Fibroblast of lung (primary cell): Measurements from ENCODE around the gene RBM17. TPM values are rescaled to one million over a fixed set of nuclear protein-coding genes. Genes with fewer than 3 reads are reported as not detected.

Source experiments
- DNase-seq, 2 donors: peaks; one replicate each; pipeline versions ENCODE4 v3.0.0 to v3.0.0-alpha.2; 2010; ENCODE audit warnings: low read depth in 2 of 2
- H2AFZ ChIP-seq: 2 replicates; pipeline ENCODE4 v1.5.1; 2012; ENCODE audit warnings: low read length, control low read depth, inconsistent platforms
- H3K27ac ChIP-seq: 2 replicates; pipeline ENCODE4 v1.5.1; 2011; ENCODE audit warnings: low read length, control low read depth; ENCODE audit not compliant: insufficient read depth
- H3K27me3 ChIP-seq: 2 replicates; pipeline ENCODE4 v1.5.1; 2011; ENCODE audit warnings: mild to moderate bottlenecking, low read length; ENCODE audit not compliant: control insufficient read depth, insufficient read depth
- H3K36me3 ChIP-seq: 2 replicates; pipeline ENCODE4 v1.5.1; 2011; ENCODE audit warnings: low read length; ENCODE audit not compliant: control insufficient read depth, insufficient read depth
- H3K4me1 ChIP-seq: 2 replicates; pipeline ENCODE4 v1.5.1; 2011; ENCODE audit warnings: low read length; ENCODE audit not compliant: control insufficient read depth, insufficient read depth; ENCODE audit errors: extremely low read depth
- H3K4me2 ChIP-seq: 2 replicates; pipeline ENCODE4 v1.5.1; 2011; ENCODE audit warnings: low read length, control low read depth; ENCODE audit not compliant: insufficient read depth; ENCODE audit errors: extremely low read depth
- H3K4me3 ChIP-seq, 4 experiments: fragments of 200-600 bp in 1 of 4; sonication (generic) in 1 of 4; replicated peaks in 1 of 4; 2 replicates each; pipeline ENCODE4 v1.5.1; 2011 to 2016; ENCODE audit warnings: low read length in 4 of 4, low read depth in 3 of 4, mild to moderate bottlenecking in 3 of 4, control low read depth in 2 of 4, inconsistent platforms in 1 of 4, mixed read lengths in 1 of 4; ENCODE audit not compliant: insufficient read depth in 1 of 4; ENCODE audit errors: control extremely low read depth in 1 of 4
- H3K79me2 ChIP-seq: 2 replicates; pipeline ENCODE4 v1.5.1; 2012; ENCODE audit warnings: mild to moderate bottlenecking, low read length, inconsistent platforms; ENCODE audit not compliant: control insufficient read depth, insufficient read depth
- H3K9ac ChIP-seq: 2 replicates; pipeline ENCODE4 v1.5.1; 2011; ENCODE audit warnings: mild to moderate bottlenecking, low read length, control low read depth; ENCODE audit not compliant: insufficient read depth
- H3K9me3 ChIP-seq: 2 replicates; pipeline ENCODE4 v1.5.1; 2012; ENCODE audit warnings: low read depth, low read length; ENCODE audit not compliant: control insufficient read depth, insufficient read depth
- H4K20me1 ChIP-seq: 2 replicates; pipeline ENCODE4 v1.5.1; 2011; ENCODE audit warnings: low read length; ENCODE audit not compliant: control insufficient read depth, insufficient read depth; ENCODE audit errors: extremely low read depth
- CTCF ChIP-seq, 2 donors: IDR thresholded peaks in 1 of 2; conservative IDR thresholded peaks in 1 of 2; 1 replicate in 1 of 2; 2 replicates in 1 of 2; pipeline ENCODE4 v1.5.1; 2011 to 2012; ENCODE audit warnings: low read length in 2 of 2, control low read depth in 1 of 2, inconsistent platforms in 1 of 2, low read depth in 1 of 2, mild to moderate bottlenecking in 1 of 2
- EZH2 ChIP-seq: IDR thresholded peaks from 2 replicates; pipeline ENCODE4 v1.5.1; 2012; ENCODE audit warnings: low read length, control low read depth, mild to moderate bottlenecking; ENCODE audit errors: missing control alignments
- polyA plus RNA-seq, 2 donors: library from polyadenylated mRNA; depleted of rRNA in 1 of 2; stranded (reverse) in 1 of 2; unstranded in 1 of 2; fragments of >200 nt; gene quantifications; 2 replicates each; pipeline ENCODE4 v1.2.1, GENCODE V29; 2011 to 2012; ENCODE audit warnings: missing spikeins in 1 of 2
- total RNA-seq: library from RNA; depleted of rRNA; stranded (reverse); fragments of >200 nt; gene quantifications from 2 replicates; pipeline ENCODE4 v1.2.1, GENCODE V29; 2014

Gene RBM17
- total and polyA plus RNA-seq, 2 donors (not counting 1 experiment from before 2014, with no cell fraction given): 28.9 to 46.1 TPM

GRCh38 chr10:6162589-6163356 is 73.9 kb downstream of the RBM17 start:
- no peak overlapping the region for H3K9ac ChIP-seq
- H3K4me2 ChIP-seq: peak overlapping the region; percentile 65
- no peaks in the 10 kb centered on the region for H3K27me3 ChIP-seq
- peak overlapping the region; percentile 62 for H3K27ac ChIP-seq
- H4K20me1 ChIP-seq: no peaks in the 10 kb centered on the region
- H2AFZ ChIP-seq: no peak overlapping the region
- no peaks in the 10 kb centered on the region for H3K36me3 ChIP-seq
- H3K9me3 ChIP-seq: no peaks in the 10 kb centered on the region
- TF ChIP-seq EZH2 (no peak), CTCF (conservative IDR thresholded peaks at IDR 0.05 in 1 of 2, IDR thresholded peaks at IDR 0.05 in 1 of 2; ENCODE audit: low read depth in 1 of 2, low read length in 2 of 2) (no peak)
- DNase-seq: no peak
- H3K4me1 ChIP-seq: peaks cover 3% of the 10 kb centered on the region
- H3K4me3 ChIP-seq: peak overlapping the region in 2 of 4 experiments; percentile 37 to 84
- peaks cover 39% of the 10 kb centered on the region for H3K79me2 ChIP-seq

GRCh38 chr10:6163364-6164270 is 74.8 kb downstream of the RBM17 start:
- Histone ChIP-seq H3K79me2 (peaks cover 46% of the 10 kb centered on the region), H3K9me3 (no peaks in the 10 kb centered on the region)

More at GRCh38 chr10:6163364-6164270, 74.8 kb downstream of the RBM17 start:
- Histone ChIP-seq H3K4me1 (peaks cover 3% of the 10 kb centered on the region), H3K9ac (peak overlapping the region; percentile 67), H4K20me1 (no peaks in the 10 kb centered on the region), H3K27me3 (no peaks in the 10 kb centered on the region), H3K36me3 (no peaks in the 10 kb centered on the region), H2AFZ (peak overlapping the region; percentile 8), H3K27ac (peak overlapping the region; percentile 90), H3K4me2 (peak overlapping the region; percentile 91), H3K4me3 (peak overlapping the region; percentile 66 to 84 (median 76))
- no peak for TF ChIP-seq EZH2
- TF ChIP-seq CTCF (conservative IDR thresholded peaks at IDR 0.05 in 1 of 2, IDR thresholded peaks at IDR 0.05 in 1 of 2; ENCODE audit: low read depth in 1 of 2, low read length in 2 of 2): no peak
- peak; percentile 82 to 88 for DNase-seq
